Gastroesophageal sphincter (tissue), 4 donors: ENCODE data around the gene PDCL2. TPM values are rescaled to one million over a fixed set of nuclear protein-coding genes. Genes with fewer than 3 reads are reported as not detected.

ENCODE experiments used
- ATAC-seq: fragments of 150-250 bp; one replicate; pipeline ENCODE4 v1.9.1; 2016; ENCODE audit warnings: mild to moderate bottlenecking, moderate library complexity
- H3K27ac ChIP-seq, 4 donors: fragments of 200-600 bp; sonication (generic) in 3 of 4; 1 replicate in 3 of 4; 2 replicates in 1 of 4; pipeline ENCODE4 v1.5.1; 2016 to 2019
- H3K27me3 ChIP-seq: fragments of 200-600 bp; sonication (generic); one replicate; pipeline ENCODE4 v1.5.1; 2019
- H3K36me3 ChIP-seq, 2 donors: fragments of 200-600 bp; sonication (generic); one replicate each; pipeline ENCODE4 v1.5.1; 2019; ENCODE audit warnings: control low read depth in 1 of 2
- H3K4me1 ChIP-seq, 3 donors: fragments of 200-600 bp; sonication (generic); 1 replicate in 2 of 3; 2 replicates in 1 of 3; pipeline ENCODE4 v1.5.1; 2016 to 2019; ENCODE audit warnings: control low read depth in 2 of 3
- H3K4me3 ChIP-seq, 2 donors: fragments of 200-600 bp; sonication (generic); one replicate each; pipeline ENCODE4 v1.5.1; 2019; ENCODE audit warnings: mild to moderate bottlenecking in 1 of 2, moderate library complexity in 1 of 2
- H3K9me3 ChIP-seq, 3 donors: fragments of 200-600 bp; sonication (generic); one replicate each; pipeline ENCODE4 v1.5.1; 2017 to 2019; ENCODE audit warnings: control low read depth in 2 of 3
- CTCF ChIP-seq, 4 experiments: fragments of 200-600 bp in 2 of 4; fragments of 450-650 bp in 2 of 4; sonication (generic) in 1 of 4; IDR thresholded peaks; one replicate each; pipeline ENCODE4 v1.5.1; 2017 to 2019; ENCODE audit warnings: antibody characterized with exemption in 4 of 4, mild to moderate bottlenecking in 2 of 4, moderate library complexity in 2 of 4
- EP300 ChIP-seq: sonication (generic); formaldehyde crosslinking; IDR thresholded peaks from one replicate; pipeline ENCODE4 v1.6.1; 2017; ENCODE audit warnings: antibody characterized with exemption, mild to moderate bottlenecking
- POLR2A ChIP-seq, 2 donors: fragments of 450-650 bp; IDR thresholded peaks; one replicate each; pipeline ENCODE4 v1.6.1; 2017; ENCODE audit warnings: antibody characterized with exemption in 2 of 2, mild to moderate bottlenecking in 2 of 2, moderate library complexity in 1 of 2
- POLR2AphosphoS5 ChIP-seq: sonication (generic); formaldehyde crosslinking; IDR thresholded peaks from one replicate; pipeline ENCODE4 v1.6.1; 2017; ENCODE audit warnings: antibody characterized with exemption
- WGBS, 2 donors: methylation state at CpG; one replicate each; pipeline ENCODE4 v1.1.5; 2018; ENCODE audit warnings: low coverage in 1 of 2; 5-methylcytosine and 5-hydroxymethylcytosine counted together
- total RNA-seq, 4 donors: library from RNA; depleted of rRNA; stranded (reverse); fragments of >200 nt; gene quantifications; one replicate each; pipeline ENCODE4 v1.1.0, GENCODE V29; 2016

The PDCL2 gene
- total RNA-seq, 4 donors from 2014 or later: not detected

- H3K4me1 ChIP-seq: peaks cover 0 to 36% (median 6%) of the 10 kb centered on the region in 3 donors
- 0% methylated on average over 5 of the region's 87 CpGs; no CpG with 5 or more reads in 1 of the 2 donors for WGBS, 2 donors
- H3K27me3 ChIP-seq: no peaks in the 10 kb centered on the region
- no peaks in the 10 kb centered on the region for H3K36me3 ChIP-seq
- peak overlapping the region; percentile 85 to 99 for H3K4me3 ChIP-seq
- TF ChIP-seq POLR2AphosphoS5 (peak; percentile 28), CTCF (IDR thresholded peaks at IDR 0.05) (no peak), POLR2A (IDR thresholded peaks at IDR 0.05) (peak; percentile 24 to 40), EP300 (no peak)
- peak overlapping the region; percentile 93 to 99 (median 97) for H3K27ac ChIP-seq
- H3K9me3 ChIP-seq: no peaks in the 10 kb centered on the region
- ATAC-seq: peak; percentile 70
Observed at GRCh38 chr4:55545641-55546505, 46.2 kb downstream of the PDCL2 start.

GRCh38 chr4:55545151-55545550 lies 46.9 kb downstream of the PDCL2 start:
- no peaks in the 10 kb centered on the region for H3K27me3 ChIP-seq
- no peak for TF ChIP-seq CTCF (IDR thresholded peaks at IDR 0.05)
- no peak for TF ChIP-seq POLR2A (IDR thresholded peaks at IDR 0.05)
- TF ChIP-seq EP300: no peak
- TF ChIP-seq POLR2AphosphoS5: no peak
- no peaks in the 10 kb centered on the region for H3K9me3 ChIP-seq
- peak overlapping the region; percentile 93 to 99 (median 97) for H3K27ac ChIP-seq
- no peak for ATAC-seq
- WGBS, 2 donors: 0 to 1% methylated on average over 6 of the region's 6 CpGs
- H3K36me3 ChIP-seq: no peaks in the 10 kb centered on the region
- peaks cover 0 to 36% (median 6%) of the 10 kb centered on the region in 3 donors for H3K4me1 ChIP-seq
- peak overlapping the region; percentile 85 to 99 for H3K4me3 ChIP-seq

- no peaks in the 10 kb centered on the region for H3K27me3 ChIP-seq
- ATAC-seq: no peak
- TF ChIP-seq CTCF (IDR thresholded peaks at IDR 0.05) (no peak), EP300 (no peak), POLR2A (IDR thresholded peaks at IDR 0.05) (no peak), POLR2AphosphoS5 (no peak)
- H3K9me3 ChIP-seq: no peaks in the 10 kb centered on the region
- H3K36me3 ChIP-seq: no peaks in the 10 kb centered on the region
- H3K4me1 ChIP-seq: peaks cover 0 to 36% (median 6%) of the 10 kb centered on the region in 3 donors
- H3K27ac ChIP-seq: no peak overlapping the region
- H3K4me3 ChIP-seq: no peak overlapping the region
Observed at GRCh38 chr4:55543858-55544257, 48.2 kb downstream of the PDCL2 start.

GRCh38 chr4:55540271-55540670 lies 51.8 kb downstream of the PDCL2 start:
- ATAC-seq: no peak
- WGBS, 2 donors: 94% methylated on average over 3 of the region's 3 CpGs; no CpG with 5 or more reads in 1 of the 2 donors
- TF ChIP-seq POLR2A (IDR thresholded peaks at IDR 0.05): no peak
- no peak for TF ChIP-seq POLR2AphosphoS5
- TF ChIP-seq CTCF (IDR thresholded peaks at IDR 0.05): no peak
- no peak for TF ChIP-seq EP300

GRCh38 chr4:55539658-55540057 lies 52.4 kb downstream of the PDCL2 start:
- Histone ChIP-seq H3K36me3 (no peaks in the 10 kb centered on the region), H3K4me3 (no peak overlapping the region), H3K27me3 (no peaks in the 10 kb centered on the region), H3K9me3 (no peaks in the 10 kb centered on the region), H3K4me1 (peaks cover 0 to 16% (median 0%) of the 10 kb centered on the region in 3 donors), H3K27ac (no peak overlapping the region)
- no peak for TF ChIP-seq POLR2AphosphoS5
- TF ChIP-seq EP300: no peak
- no peak for TF ChIP-seq POLR2A (IDR thresholded peaks at IDR 0.05)
- no peak for TF ChIP-seq CTCF (IDR thresholded peaks at IDR 0.05)
- 90 to 100% methylated on average over 2 of the region's 2 CpGs for WGBS, 2 donors
- no peak for ATAC-seq

More at GRCh38 chr4:55540271-55540670, 51.8 kb downstream of the PDCL2 start:
- no peaks in the 10 kb centered on the region for H3K9me3 ChIP-seq
- H3K36me3 ChIP-seq: no peaks in the 10 kb centered on the region
- no peaks in the 10 kb centered on the region for H3K27me3 ChIP-seq
- no peak overlapping the region for H3K27ac ChIP-seq
- peaks cover 0 to 22% (median 0%) of the 10 kb centered on the region in 3 donors for H3K4me1 ChIP-seq
- H3K4me3 ChIP-seq: no peak overlapping the region
